ENCODE data around the gene RBM4B.

RBM4B gene

GRCh38 chr11:66708701-66709100 lies 31.0 kb upstream of the RBM4B start:
- no peak overlapping the region for H3K9ac ChIP-seq (ENCODE audit: low read depth, low read length)
- no peaks in the 10 kb centered on the region for H3K27me3 ChIP-seq (ENCODE audit: insufficient read depth, low read length, poor library complexity)
- H3K79me2 ChIP-seq (ENCODE audit: insufficient read depth, low read length) = no peaks in the 10 kb centered on the region
- H3K27ac ChIP-seq (ENCODE audit: low read length) = no peak overlapping the region
- DNase-seq (no peak), ATAC-seq (ENCODE audit: insufficient read depth, low read depth) (no peak)
- H2AFZ ChIP-seq (ENCODE audit: low read depth, low read length) = no peak overlapping the region
- no peak overlapping the region for H3K4me3 ChIP-seq (ENCODE audit: low read depth in 1 of 2, low read length in 2 of 2)
- no peak overlapping the region for H3K4me2 ChIP-seq (ENCODE audit: insufficient read depth, low read length)
- H3K4me1 ChIP-seq (ENCODE audit: insufficient read depth, low read length) = no peaks in the 10 kb centered on the region; the same call in 1 of the 2 replicates
- H4K20me1 ChIP-seq (ENCODE audit: insufficient read depth, low read length) = no peaks in the 10 kb centered on the region
- H3K36me3 ChIP-seq (ENCODE audit: insufficient read depth, low read length) = no peaks in the 10 kb centered on the region
- TF ChIP-seq, protein P1, sequence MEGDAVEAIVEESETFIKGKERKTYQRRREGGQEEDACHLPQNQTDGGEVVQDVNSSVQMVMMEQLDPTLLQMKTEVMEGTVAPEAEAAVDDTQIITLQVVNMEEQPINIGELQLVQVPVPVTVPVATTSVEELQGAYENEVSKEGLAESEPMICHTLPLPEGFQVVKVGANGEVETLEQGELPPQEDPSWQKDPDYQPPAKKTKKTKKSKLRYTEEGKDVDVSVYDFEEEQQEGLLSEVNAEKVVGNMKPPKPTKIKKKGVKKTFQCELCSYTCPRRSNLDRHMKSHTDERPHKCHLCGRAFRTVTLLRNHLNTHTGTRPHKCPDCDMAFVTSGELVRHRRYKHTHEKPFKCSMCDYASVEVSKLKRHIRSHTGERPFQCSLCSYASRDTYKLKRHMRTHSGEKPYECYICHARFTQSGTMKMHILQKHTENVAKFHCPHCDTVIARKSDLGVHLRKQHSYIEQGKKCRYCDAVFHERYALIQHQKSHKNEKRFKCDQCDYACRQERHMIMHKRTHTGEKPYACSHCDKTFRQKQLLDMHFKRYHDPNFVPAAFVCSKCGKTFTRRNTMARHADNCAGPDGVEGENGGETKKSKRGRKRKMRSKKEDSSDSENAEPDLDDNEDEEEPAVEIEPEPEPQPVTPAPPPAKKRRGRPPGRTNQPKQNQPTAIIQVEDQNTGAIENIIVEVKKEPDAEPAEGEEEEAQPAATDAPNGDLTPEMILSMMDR (IDR thresholded peaks at IDR 0.05; ENCODE audit: borderline replicate concordance, extremely low read depth, low read length, poor library complexity, severe bottlenecking) = no peak
- no peak for TF ChIP-seq EZH2 (IDR thresholded peaks at IDR 0.05; ENCODE audit: borderline replicate concordance, low read depth, low read length, severe bottlenecking)
- H3K9me3 ChIP-seq (ENCODE audit: insufficient read depth, low read length, severe bottlenecking) = no peaks in the 10 kb centered on the region

DNA sequence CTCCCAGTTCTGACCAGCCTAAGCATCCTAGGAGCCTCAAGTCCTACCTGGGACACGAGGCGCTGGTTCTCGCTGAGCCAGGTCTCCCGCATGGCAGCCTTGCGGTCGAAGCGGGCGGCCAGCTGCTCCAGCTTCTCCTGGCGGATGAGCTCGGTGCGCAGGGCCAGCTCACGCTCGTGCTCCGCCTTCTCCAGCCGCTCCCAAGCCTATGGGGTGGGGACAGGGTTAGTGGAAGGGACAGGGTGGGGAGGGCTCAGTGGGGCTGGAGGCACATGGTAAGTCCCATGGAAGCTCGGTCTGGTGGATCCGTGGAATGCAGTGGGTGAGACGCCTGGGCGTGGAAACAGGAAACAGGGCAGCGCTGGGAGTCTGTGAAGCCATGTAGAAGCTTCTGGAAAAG lies 30.4 kb upstream of the RBM4B start:
- H3K9ac ChIP-seq (ENCODE audit: low read depth, low read length) = no peak overlapping the region
- no peak overlapping the region for H3K4me3 ChIP-seq (ENCODE audit: low read depth in 1 of 2, low read length in 2 of 2)
- H4K20me1 ChIP-seq (ENCODE audit: insufficient read depth, low read length) = no peaks in the 10 kb centered on the region
- H3K79me2 ChIP-seq (ENCODE audit: insufficient read depth, low read length) = no peaks in the 10 kb centered on the region
- H2AFZ ChIP-seq (ENCODE audit: low read depth, low read length) = no peak overlapping the region
- no peak overlapping the region for H3K27ac ChIP-seq (ENCODE audit: low read length)
- no peak overlapping the region for H3K4me2 ChIP-seq (ENCODE audit: insufficient read depth, low read length)
- no peaks in the 10 kb centered on the region for H3K36me3 ChIP-seq (ENCODE audit: insufficient read depth, low read length)
- no peaks in the 10 kb centered on the region; the same call in 1 of the 2 replicates for H3K4me1 ChIP-seq (ENCODE audit: insufficient read depth, low read length)
- DNase-seq = no peak
- no peaks in the 10 kb centered on the region for H3K27me3 ChIP-seq (ENCODE audit: insufficient read depth, low read length, poor library complexity)
- TF ChIP-seq, protein P1 (IDR thresholded peaks at IDR 0.05; ENCODE audit: borderline replicate concordance, extremely low read depth, low read length, poor library complexity, severe bottlenecking) = no peak
- TF ChIP-seq EZH2 (IDR thresholded peaks at IDR 0.05; ENCODE audit: borderline replicate concordance, low read depth, low read length, severe bottlenecking) = no peak
- H3K9me3 ChIP-seq (ENCODE audit: insufficient read depth, low read length, severe bottlenecking) = no peaks in the 10 kb centered on the region
- no peak for ATAC-seq (ENCODE audit: insufficient read depth, low read depth)

DNA sequence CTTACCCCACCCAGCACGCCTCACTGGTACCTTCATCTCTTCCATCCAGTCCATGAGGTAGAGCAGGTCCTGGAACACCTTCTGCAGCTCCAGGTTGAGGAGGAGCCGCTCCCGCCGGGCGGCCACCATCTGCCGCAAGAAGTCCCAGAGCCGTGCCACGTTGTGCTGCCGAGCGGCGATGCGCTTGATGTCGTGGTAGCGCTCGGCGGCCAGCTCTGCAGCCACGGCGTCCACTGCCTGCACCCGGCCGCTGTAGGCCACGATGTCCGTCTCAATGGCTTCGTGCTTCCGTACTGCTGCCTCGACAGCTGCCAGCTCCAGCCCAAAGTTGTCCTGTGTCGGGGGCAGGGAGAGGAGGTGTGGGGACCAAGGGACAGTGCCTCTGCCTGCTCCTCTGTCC lies 29.8 kb upstream of the RBM4B start:
- Histone ChIP-seq H3K4me1 (ENCODE audit: insufficient read depth, low read length) (no peaks in the 10 kb centered on the region; the same call in 1 of the 2 replicates), H3K9me3 (ENCODE audit: insufficient read depth, low read length, severe bottlenecking) (no peaks in the 10 kb centered on the region), H3K27me3 (ENCODE audit: insufficient read depth, low read length, poor library complexity) (no peaks in the 10 kb centered on the region), H3K79me2 (ENCODE audit: insufficient read depth, low read length) (no peaks in the 10 kb centered on the region), H3K4me3 (ENCODE audit: low read depth in 1 of 2, low read length in 2 of 2) (no peak overlapping the region), H4K20me1 (ENCODE audit: insufficient read depth, low read length) (no peaks in the 10 kb centered on the region), H3K4me2 (ENCODE audit: insufficient read depth, low read length) (no peak overlapping the region), H3K36me3 (ENCODE audit: insufficient read depth, low read length) (no peaks in the 10 kb centered on the region), H3K27ac (ENCODE audit: low read length) (no peak overlapping the region), H3K9ac (ENCODE audit: low read depth, low read length) (no peak overlapping the region), H2AFZ (ENCODE audit: low read depth, low read length) (no peak overlapping the region)
- no peak for DNase-seq
- TF ChIP-seq EZH2 (IDR thresholded peaks at IDR 0.05; ENCODE audit: borderline replicate concordance, low read depth, low read length, severe bottlenecking) = no peak
- TF ChIP-seq, protein P1 (IDR thresholded peaks at IDR 0.05; ENCODE audit: borderline replicate concordance, extremely low read depth, low read length, poor library complexity, severe bottlenecking) = no peak
- ATAC-seq (ENCODE audit: insufficient read depth, low read depth) = no peak

DNA sequence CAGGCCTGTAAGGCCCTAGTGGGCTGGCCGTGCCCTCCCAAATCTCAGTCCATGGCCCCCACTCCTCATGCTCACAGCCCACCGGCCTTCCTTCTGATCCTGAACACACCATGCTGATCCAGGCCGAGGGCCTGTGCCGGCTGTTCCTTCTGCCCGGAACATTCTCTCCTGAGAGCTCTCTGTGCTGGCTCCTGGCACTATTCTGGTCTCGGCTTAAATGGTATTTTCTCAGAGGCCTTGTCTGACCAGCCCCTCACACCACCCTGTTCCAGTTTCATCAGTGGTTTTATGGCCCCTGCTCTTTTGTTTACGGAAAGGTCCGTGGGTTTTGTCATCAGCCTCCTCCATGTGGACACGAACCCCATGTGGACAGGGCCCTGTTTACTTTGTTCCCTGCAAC lies 29.3 kb upstream of the RBM4B start:
- ATAC-seq (ENCODE audit: insufficient read depth, low read depth) (no peak), DNase-seq (no peak)
- no peaks in the 10 kb centered on the region; the same call in 1 of the 2 replicates for H3K4me1 ChIP-seq (ENCODE audit: insufficient read depth, low read length)
- TF ChIP-seq EZH2 (IDR thresholded peaks at IDR 0.05; ENCODE audit: borderline replicate concordance, low read depth, low read length, severe bottlenecking) = no peak
- TF ChIP-seq, protein P1 (IDR thresholded peaks at IDR 0.05; ENCODE audit: borderline replicate concordance, extremely low read depth, low read length, poor library complexity, severe bottlenecking) = no peak
- no peaks in the 10 kb centered on the region for H3K36me3 ChIP-seq (ENCODE audit: insufficient read depth, low read length)
- H3K4me2 ChIP-seq (ENCODE audit: insufficient read depth, low read length) = no peak overlapping the region
- H3K79me2 ChIP-seq (ENCODE audit: insufficient read depth, low read length) = no peaks in the 10 kb centered on the region
- H3K9me3 ChIP-seq (ENCODE audit: insufficient read depth, low read length, severe bottlenecking) = no peaks in the 10 kb centered on the region
- no peak overlapping the region for H3K4me3 ChIP-seq (ENCODE audit: low read depth in 1 of 2, low read length in 2 of 2)
- H3K27me3 ChIP-seq (ENCODE audit: insufficient read depth, low read length, poor library complexity) = no peaks in the 10 kb centered on the region
- H3K9ac ChIP-seq (ENCODE audit: low read depth, low read length) = no peak overlapping the region
- H3K27ac ChIP-seq (ENCODE audit: low read length) = no peak overlapping the region
- no peak overlapping the region for H2AFZ ChIP-seq (ENCODE audit: low read depth, low read length)
- no peaks in the 10 kb centered on the region for H4K20me1 ChIP-seq (ENCODE audit: insufficient read depth, low read length)
